ENCODE measurements around the gene MYCBP2.
"Not testable (repeated sequence)": the region's sequence is repeated elsewhere in the genome, so short reads cannot be mapped to it uniquely, and the experiment has no call there.

Gene MYCBP2

GRCh38 chr13:77299587-77299986, 27.3 kb downstream of the MYCBP2 start:
- no peak for DNase-seq

DNA sequence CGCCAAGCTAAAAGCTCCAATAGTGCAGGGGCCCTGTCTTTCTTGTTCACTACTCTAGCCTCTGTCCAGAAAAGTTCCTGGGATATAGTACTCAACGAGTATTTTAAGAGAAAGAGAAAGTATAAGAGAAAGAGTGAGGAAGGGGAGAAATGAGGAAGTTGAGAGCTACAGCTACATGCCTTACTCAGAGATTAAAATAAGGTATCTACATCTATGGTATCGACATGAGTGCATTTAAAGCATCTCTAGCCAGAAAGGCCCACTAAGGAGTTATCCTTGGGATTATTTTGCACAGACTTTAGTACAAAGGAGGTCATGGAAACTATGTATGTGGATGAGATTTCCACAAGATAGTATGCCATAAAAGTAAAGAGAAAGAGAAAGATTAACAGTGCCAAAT, 28.5 kb downstream of the MYCBP2 start:
- no peak for DNase-seq

GRCh38 chr13:77291774-77292173, 35.1 kb downstream of the MYCBP2 start:
- no peak for DNase-seq

GRCh38 chr13:77290342-77290741, 36.6 kb downstream of the MYCBP2 start:
- DNase-seq = no peak

- no peak for DNase-seq
These were observed 37.0 kb downstream of the MYCBP2 start for GRCh38 chr13:77289851-77290250.

- DNase-seq = not testable (repeated sequence)
These were observed 41.3 kb downstream of the MYCBP2 start for GRCh38 chr13:77285632-77286031.

GRCh38 chr13:77285098-77285497, 41.8 kb downstream of the MYCBP2 start:
- no peak for DNase-seq

GRCh38 chr13:77274126-77274525, 52.8 kb downstream of the MYCBP2 start:
- no peak for DNase-seq

DNA sequence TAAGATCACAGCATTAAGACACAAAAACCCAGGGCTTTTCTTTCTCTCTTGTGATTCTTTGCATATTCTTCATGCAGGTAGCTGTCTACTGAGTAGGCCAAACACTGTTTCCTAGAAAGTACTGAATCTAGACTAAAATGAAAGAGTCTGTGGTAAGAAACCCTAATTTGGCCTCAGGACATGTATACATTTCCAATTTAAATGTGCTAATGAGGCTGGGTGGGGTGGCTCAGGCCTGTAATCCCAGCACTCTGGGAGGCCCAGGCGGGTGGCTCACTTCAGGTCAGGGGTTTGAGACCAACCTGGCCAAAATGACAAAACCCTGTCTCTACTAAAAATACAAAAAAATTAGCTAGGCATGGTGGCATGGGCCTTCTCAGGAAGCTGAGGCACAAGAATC, 57.8 kb downstream of the MYCBP2 start:
- no peak for DNase-seq

GRCh38 chr13:77267362-77267761, 59.5 kb downstream of the MYCBP2 start:
- DNase-seq = no peak

DNA sequence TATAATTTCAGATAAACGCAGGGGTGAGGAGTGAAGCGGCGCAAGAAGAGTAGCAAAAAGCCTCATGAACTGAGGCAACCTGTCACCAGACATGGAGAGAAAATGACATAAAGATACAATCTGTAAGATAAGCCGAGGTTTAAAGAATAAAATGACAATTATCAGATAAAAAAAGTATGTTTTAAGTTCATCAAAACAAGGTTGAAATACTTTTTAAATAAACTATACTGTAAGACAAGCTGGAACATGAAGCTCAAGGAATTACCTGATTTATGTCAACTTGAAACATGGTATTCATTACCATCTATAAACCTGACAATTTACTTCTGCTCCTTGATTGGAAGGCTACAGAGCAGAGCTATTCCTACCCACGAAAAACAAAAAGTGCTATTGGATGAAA, 61.6 kb downstream of the MYCBP2 start:
- DNase-seq = no peak

DNA sequence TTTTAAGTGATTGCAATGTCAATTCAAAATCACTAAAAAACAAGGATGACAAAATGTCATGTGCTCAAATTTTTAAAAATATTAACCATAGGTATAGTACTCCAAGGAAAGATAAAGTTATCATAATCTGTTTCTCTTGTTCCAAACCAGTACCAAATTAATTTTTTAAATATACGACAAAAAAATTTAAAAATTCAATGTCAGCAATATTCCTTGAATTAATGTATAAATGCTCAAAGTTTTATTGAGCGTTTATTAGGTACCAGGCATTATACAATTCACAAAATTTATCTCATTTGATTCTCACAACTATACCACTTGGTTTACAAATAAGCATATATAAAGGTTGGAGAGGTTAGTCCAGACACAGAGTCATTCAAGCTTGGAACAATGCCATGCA, 64.7 kb downstream of the MYCBP2 start:
- no peak for DNase-seq

DNA sequence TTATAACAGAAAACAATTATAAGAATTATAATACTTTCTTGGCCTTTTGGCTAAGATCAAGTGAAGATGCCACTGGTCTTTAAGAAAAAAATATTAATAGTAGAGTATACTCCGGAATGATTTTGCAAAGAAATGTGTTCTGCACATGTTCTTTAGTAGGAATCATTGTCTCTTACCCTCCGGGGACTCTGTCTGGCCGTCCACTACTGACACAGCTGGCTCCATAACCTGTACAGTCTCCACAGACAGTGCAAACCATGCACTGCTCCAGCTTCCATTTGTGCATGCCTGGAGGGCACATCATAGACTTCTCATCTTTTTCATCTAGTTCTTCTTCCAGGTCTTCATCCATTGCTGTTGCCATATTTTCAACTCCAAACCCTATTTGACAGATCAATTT, 75.9 kb downstream of the MYCBP2 start:
- no peak for DNase-seq

DNA sequence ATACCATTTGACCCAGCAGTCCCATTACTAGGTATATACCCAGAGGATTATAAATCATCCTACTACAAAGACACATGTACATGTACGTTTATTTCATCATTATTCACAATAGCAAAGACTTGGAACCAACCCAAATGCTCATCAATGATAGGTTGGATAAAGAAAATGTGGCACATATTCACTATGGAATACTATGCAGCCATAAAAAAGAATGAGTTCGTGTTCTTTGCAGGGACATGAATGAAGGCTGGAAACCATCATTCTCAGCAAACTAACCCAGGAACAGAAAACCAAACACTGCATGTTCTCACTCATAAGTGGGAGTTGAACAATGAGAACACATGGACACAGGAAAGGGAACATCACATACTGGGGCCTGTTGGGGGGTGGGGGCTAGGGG, 81.7 kb downstream of the MYCBP2 start:
- DNase-seq = not testable (repeated sequence)

DNA sequence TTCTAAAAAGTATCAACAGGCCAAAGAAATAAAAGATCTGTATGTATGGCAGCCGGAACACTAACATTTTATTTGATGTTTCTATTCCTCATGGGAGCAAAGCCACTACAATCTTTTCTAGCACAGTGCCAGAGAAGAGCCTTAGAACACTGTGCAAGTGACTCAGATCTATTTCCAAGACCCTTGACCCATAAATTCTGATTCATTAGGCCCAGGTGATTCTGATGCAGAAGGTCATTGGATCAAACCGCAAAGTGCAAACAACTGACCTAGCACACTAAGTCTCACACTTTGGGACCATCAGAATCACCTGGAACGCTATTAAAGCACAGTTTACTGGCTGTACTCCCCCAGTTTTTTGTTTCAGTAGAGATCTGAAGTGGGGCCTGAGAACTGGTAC, 87.6 kb downstream of the MYCBP2 start:
- no peak for DNase-seq

DNA sequence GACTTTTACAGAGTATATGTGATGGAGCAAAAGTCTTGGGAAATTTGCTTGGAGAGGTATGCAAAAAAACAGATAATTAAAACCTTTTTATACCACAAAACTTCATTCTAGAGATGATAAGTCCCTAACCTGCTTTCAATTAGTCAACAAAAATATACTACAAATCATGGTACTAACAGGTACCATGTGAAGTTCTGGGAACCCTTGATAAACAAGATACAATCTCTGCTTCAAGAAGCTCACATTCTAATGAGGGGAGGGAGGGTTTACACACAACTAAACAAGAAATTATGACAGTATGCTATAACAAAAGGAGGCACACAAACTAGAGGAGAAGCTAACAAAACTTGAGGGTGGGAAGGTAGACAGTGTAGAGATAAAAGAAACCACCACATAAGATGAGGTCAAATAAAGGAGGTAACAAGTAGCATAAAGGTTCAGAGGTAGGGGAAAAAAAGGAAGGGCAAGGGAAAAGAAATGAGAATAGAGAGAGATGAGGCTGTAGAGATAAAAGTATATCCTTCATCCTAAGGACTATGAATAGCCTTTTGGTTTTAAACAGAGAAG, 91.4 kb downstream of the MYCBP2 start:
- DNase-seq = no peak

DNA sequence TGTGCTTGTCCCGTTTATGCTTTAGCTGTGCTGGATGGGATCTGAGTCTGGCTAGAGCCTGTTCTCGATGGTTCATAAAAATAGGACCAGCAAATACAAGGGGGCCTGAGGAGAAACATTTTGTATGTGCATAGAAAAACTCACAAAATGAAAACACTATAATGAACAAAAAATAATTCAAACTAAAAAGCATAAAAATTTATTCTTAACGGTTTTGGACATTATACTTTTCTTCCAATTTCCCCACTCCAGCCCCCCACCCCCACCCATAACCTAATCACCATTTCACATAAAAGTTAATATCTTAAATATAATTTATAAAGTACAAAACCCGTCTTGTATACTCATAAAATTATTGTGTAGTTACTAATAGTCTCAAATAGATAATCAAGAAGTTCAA, 93.7 kb downstream of the MYCBP2 start:
- no peak for DNase-seq

DNA sequence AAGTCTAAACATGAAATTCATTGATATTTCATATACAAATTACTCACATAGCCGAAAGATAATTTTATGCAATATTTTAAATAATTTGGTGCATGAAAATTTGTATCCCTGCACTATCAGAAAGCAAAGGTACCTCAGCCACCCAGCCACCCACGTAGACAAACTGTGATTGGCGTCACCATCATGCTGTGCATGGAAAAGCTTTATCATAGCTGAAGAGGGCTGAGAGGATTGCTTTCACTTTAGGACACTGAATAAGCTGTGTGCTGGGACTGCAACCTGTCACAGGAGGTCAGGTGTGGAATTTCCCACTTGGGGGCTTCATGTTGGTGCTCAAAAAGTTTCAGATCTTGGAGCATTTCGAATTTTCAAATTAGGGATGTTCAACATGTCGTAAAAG, 96.3 kb downstream of the MYCBP2 start:
- no peak for DNase-seq

GRCh38 chr13:77225946-77226345, 100.9 kb downstream of the MYCBP2 start:
- DNase-seq = no peak

- DNase-seq = no peak
These were observed 104.0 kb downstream of the MYCBP2 start for GRCh38 chr13:77222909-77223308.

DNA sequence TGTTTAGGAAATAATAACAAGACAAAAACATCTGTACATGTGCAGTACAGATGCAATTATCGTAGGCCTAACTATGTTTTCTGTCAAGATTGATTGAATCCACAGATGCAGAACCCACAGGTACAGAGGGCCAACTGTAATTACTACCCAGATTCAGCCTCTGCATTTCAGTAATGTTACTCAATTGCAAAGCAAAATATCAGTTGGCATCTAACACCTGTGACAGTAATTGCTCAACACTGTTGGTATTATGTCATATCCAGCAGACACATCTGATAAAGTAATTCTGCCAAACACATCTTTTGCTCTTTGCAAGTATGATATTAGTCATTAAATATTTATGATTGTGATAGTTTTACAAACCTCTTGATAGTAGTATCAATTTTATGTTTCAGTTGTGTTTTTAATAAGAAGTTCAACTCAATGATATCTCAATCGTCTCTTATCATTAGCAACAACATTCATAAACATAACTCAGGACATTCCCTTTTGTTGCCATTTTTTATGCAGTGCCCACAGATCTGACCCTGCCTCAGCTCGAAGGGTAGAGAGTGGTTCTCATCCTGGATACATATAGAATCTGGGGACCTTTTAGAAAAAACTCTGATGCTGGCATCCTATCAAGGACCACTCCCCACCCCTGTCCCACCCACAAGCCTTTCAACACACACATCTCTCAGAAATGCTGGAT, 104.7 kb downstream of the MYCBP2 start:
- DNase-seq = no peak

GRCh38 chr13:77219401-77219800, 107.5 kb downstream of the MYCBP2 start:
- no peak for DNase-seq

GRCh38 chr13:77218274-77218673, 108.6 kb downstream of the MYCBP2 start:
- no peak for DNase-seq

DNA sequence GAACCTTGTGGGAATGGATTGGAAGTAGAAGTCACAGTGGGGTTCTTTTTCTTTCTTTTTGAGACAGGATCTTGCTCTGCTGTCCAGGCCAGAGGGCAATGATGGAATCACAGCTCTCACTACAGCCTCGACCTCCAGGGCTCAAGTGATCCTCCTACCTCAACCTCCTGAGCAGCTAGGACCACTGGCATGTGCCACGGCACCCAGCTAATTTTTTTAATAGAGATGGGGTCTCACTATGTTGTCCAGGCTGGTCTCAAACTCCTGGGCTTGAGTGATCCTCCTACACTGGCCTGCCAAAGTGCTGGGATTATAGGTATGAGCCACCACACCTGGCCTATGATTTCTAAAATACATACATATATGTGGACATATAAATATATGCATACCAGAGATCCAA, 111.4 kb downstream of the MYCBP2 start:
- no peak for DNase-seq
